ENCODE results near the gene PSTK. TPM values are rescaled to one million over a fixed set of nuclear protein-coding genes. Genes with fewer than 3 reads are reported as not detected.

The PSTK gene
- total RNA-seq, 2 donors from 2014 or later = 6.5 to 7.1 TPM

DNA sequence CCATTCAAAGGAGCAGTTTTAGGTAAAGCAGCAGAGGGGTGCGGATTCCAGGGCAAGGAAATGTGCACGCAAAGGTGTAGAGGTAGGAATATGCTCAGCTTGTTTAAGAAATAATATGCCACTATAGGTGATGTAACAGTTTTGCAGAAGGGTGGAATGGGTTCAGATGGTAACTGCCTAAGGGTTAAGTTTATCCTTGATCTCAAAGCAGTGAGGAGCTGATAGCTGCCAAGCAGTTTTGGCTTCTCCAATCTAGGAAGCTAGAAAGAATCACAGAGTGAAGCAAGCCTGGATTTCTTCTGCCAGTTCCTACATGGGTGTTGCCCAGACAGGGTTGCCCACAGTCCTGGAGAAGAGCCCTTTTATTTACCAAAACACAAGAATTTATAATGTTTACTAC lies 34.6 kb downstream of the PSTK start:
- Mint-ChIP-seq H3K4me3 (no peak overlapping the region), H3K9me3 (no peaks in the 10 kb centered on the region), H3K27me3 (ENCODE audit: low read depth) (no peaks in the 10 kb centered on the region), H3K36me3 (ENCODE audit: insufficient read depth in 2 of 2) (peaks cover 2 to 3% of the 10 kb centered on the region in 2 donors), H3K27ac (no peak overlapping the region), H3K4me1 (ENCODE audit: low read depth) (peaks cover 16% of the 10 kb centered on the region)
- ATAC-seq (replicated peaks in 1 of 2) (no peak), DNase-seq (no peak)

- H3K4me3 Mint-ChIP-seq = no peak overlapping the region
- H3K27ac Mint-ChIP-seq = no peak overlapping the region
- peaks cover 4% of the 10 kb centered on the region for H3K4me1 Mint-ChIP-seq (ENCODE audit: low read depth)
- no peaks in the 10 kb centered on the region for H3K9me3 Mint-ChIP-seq
- DNase-seq (no peak), ATAC-seq (replicated peaks in 1 of 2) (no peak)
- H3K36me3 Mint-ChIP-seq (ENCODE audit: insufficient read depth in 2 of 2) = peaks cover 2 to 3% of the 10 kb centered on the region in 2 donors
- H3K27me3 Mint-ChIP-seq (ENCODE audit: low read depth) = no peaks in the 10 kb centered on the region
Observed at GRCh38 chr10:123016228-123016627, 36.0 kb downstream of the PSTK start.

- Mint-ChIP-seq H3K36me3 (ENCODE audit: insufficient read depth in 2 of 2) (peaks cover under 1 to 2% of the 10 kb centered on the region in 2 donors), H3K27ac (no peak overlapping the region), H3K27me3 (ENCODE audit: low read depth) (no peaks in the 10 kb centered on the region), H3K4me1 (ENCODE audit: low read depth) (peaks cover 4% of the 10 kb centered on the region), H3K4me3 (no peak overlapping the region), H3K9me3 (no peaks in the 10 kb centered on the region)
- DNase-seq = no peak
- no peak for ATAC-seq (replicated peaks in 1 of 2)
Observed at GRCh38 chr10:123017421-123018165, 37.4 kb downstream of the PSTK start.

DNA sequence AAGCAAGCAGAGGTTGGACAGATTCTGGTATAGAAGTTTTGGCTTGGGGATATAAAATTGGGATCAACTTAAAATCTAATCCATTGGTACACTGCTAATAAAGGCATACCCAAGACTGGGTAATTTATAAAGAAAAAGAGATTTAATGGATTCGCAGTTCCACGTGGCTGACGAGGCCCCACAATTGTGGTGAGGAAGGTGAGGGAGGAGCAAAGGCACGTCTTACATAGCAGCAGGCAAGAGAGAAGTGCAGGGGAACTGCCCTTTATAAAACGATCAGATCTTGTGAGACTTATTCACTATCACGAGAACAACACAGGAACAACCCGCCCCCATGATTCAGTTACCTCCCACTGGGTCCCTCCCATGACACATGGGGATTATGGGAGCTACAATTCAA lies 38.3 kb downstream of the PSTK start:
- Mint-ChIP-seq H3K4me3 (no peak overlapping the region), H3K27me3 (ENCODE audit: low read depth) (no peaks in the 10 kb centered on the region), H3K4me1 (ENCODE audit: low read depth) (peaks cover 4% of the 10 kb centered on the region), H3K9me3 (no peaks in the 10 kb centered on the region), H3K36me3 (ENCODE audit: insufficient read depth in 2 of 2) (peaks cover 0 to 2% of the 10 kb centered on the region in 2 donors), H3K27ac (no peak overlapping the region)
- DNase-seq (no peak), ATAC-seq (replicated peaks in 1 of 2) (no peak)

DNA sequence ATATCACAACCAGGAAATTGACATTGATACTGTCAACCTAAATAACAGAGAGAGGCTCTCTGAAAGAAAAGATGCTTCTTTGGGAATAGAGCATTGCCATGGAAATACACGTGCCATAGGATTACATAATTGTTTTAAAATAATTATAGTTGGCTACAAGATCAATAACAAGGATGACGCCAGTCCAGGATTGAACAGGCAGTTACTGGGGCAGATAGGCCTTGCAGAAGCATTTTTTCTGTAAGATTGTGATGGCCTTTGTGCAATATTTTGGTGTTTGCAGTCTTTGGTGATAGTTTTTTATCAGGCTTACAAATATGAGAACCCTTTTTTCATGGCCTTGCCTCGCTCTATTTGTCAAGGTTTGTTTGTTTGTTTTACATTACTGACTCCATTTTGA lies 39.1 kb downstream of the PSTK start:
- Mint-ChIP-seq H3K36me3 (ENCODE audit: insufficient read depth in 2 of 2) (no peaks in the 10 kb centered on the region), H3K27ac (no peak overlapping the region), H3K9me3 (no peaks in the 10 kb centered on the region), H3K27me3 (ENCODE audit: low read depth) (no peaks in the 10 kb centered on the region), H3K4me3 (no peak overlapping the region), H3K4me1 (ENCODE audit: low read depth) (peaks cover 4% of the 10 kb centered on the region)
- DNase-seq = no peak
- ATAC-seq (replicated peaks in 1 of 2) = no peak

GRCh38 chr10:123019941-123020703 lies 39.9 kb downstream of the PSTK start:
- DNase-seq = no peak
- H3K27me3 Mint-ChIP-seq (ENCODE audit: low read depth) = no peaks in the 10 kb centered on the region
- H3K9me3 Mint-ChIP-seq = no peaks in the 10 kb centered on the region
- no peak for ATAC-seq (replicated peaks in 1 of 2)
- peaks cover 0 to 1% of the 10 kb centered on the region in 2 donors for H3K36me3 Mint-ChIP-seq (ENCODE audit: insufficient read depth in 2 of 2)
- peaks cover 3% of the 10 kb centered on the region for H3K4me1 Mint-ChIP-seq (ENCODE audit: low read depth)
- H3K4me3 Mint-ChIP-seq = no peak overlapping the region
- no peak overlapping the region for H3K27ac Mint-ChIP-seq

GRCh38 chr10:123021517-123021916 lies 41.3 kb downstream of the PSTK start:
- H3K4me3 Mint-ChIP-seq = no peak overlapping the region
- H3K4me1 Mint-ChIP-seq (ENCODE audit: low read depth) = no peaks in the 10 kb centered on the region
- H3K27ac Mint-ChIP-seq = no peak overlapping the region
- DNase-seq (no peak), ATAC-seq (replicated peaks in 1 of 2) (no peak)
- H3K27me3 Mint-ChIP-seq (ENCODE audit: low read depth) = no peaks in the 10 kb centered on the region
- H3K36me3 Mint-ChIP-seq (ENCODE audit: insufficient read depth in 2 of 2) = peaks cover 0 to 1% of the 10 kb centered on the region in 2 donors
- H3K9me3 Mint-ChIP-seq = no peaks in the 10 kb centered on the region

GRCh38 chr10:123024540-123024939 lies 44.3 kb downstream of the PSTK start:
- no peak overlapping the region for H3K4me3 Mint-ChIP-seq
- H3K36me3 Mint-ChIP-seq (ENCODE audit: insufficient read depth in 2 of 2) = peaks cover 0 to 1% of the 10 kb centered on the region in 2 donors

GRCh38 chr10:123026302-123026701 lies 46.1 kb downstream of the PSTK start:
- H3K4me1 Mint-ChIP-seq (ENCODE audit: low read depth) = no peaks in the 10 kb centered on the region

More at GRCh38 chr10:123024540-123024939, 44.3 kb downstream of the PSTK start:
- no peak overlapping the region for H3K27ac Mint-ChIP-seq
- no peaks in the 10 kb centered on the region for H3K9me3 Mint-ChIP-seq
- ATAC-seq (replicated peaks in 1 of 2) (no peak), DNase-seq (no peak)
- no peaks in the 10 kb centered on the region for H3K27me3 Mint-ChIP-seq (ENCODE audit: low read depth)
- H3K4me1 Mint-ChIP-seq (ENCODE audit: low read depth) = no peaks in the 10 kb centered on the region

GRCh38 chr10:123027861-123028260 lies 47.7 kb downstream of the PSTK start:
- H3K27me3 Mint-ChIP-seq (ENCODE audit: low read depth) = no peaks in the 10 kb centered on the region
- H3K9me3 Mint-ChIP-seq = no peaks in the 10 kb centered on the region
- H3K36me3 Mint-ChIP-seq (ENCODE audit: insufficient read depth in 2 of 2) = peaks cover 0 to 1% of the 10 kb centered on the region in 2 donors
- ATAC-seq (replicated peaks in 1 of 2) (no peak), DNase-seq (no peak)
- H3K4me1 Mint-ChIP-seq (ENCODE audit: low read depth) = no peaks in the 10 kb centered on the region
- no peak overlapping the region for H3K4me3 Mint-ChIP-seq
- H3K27ac Mint-ChIP-seq = no peak overlapping the region

More at GRCh38 chr10:123026302-123026701, 46.1 kb downstream of the PSTK start:
- Mint-ChIP-seq H3K27ac (no peak overlapping the region), H3K9me3 (no peaks in the 10 kb centered on the region), H3K4me3 (no peak overlapping the region), H3K36me3 (ENCODE audit: insufficient read depth in 2 of 2) (peaks cover 0 to 1% of the 10 kb centered on the region in 2 donors), H3K27me3 (ENCODE audit: low read depth) (no peaks in the 10 kb centered on the region)
- DNase-seq (no peak), ATAC-seq (replicated peaks in 1 of 2) (no peak)

- no peaks in the 10 kb centered on the region for H3K9me3 Mint-ChIP-seq
- DNase-seq = no peak
- no peaks in the 10 kb centered on the region for H3K4me1 Mint-ChIP-seq (ENCODE audit: low read depth)
- no peaks in the 10 kb centered on the region for H3K27me3 Mint-ChIP-seq (ENCODE audit: low read depth)
- no peak for ATAC-seq (replicated peaks in 1 of 2)
- no peak overlapping the region for H3K4me3 Mint-ChIP-seq
- H3K27ac Mint-ChIP-seq = no peak overlapping the region
- H3K36me3 Mint-ChIP-seq (ENCODE audit: insufficient read depth in 2 of 2) = peaks cover 2 to 3% of the 10 kb centered on the region in 2 donors
Observed at GRCh38 chr10:123031124-123031523, 50.9 kb downstream of the PSTK start.

- no peak overlapping the region for H3K27ac Mint-ChIP-seq
- ATAC-seq (replicated peaks in 1 of 2) = no peak
- peaks cover 2 to 5% of the 10 kb centered on the region in 2 donors for H3K36me3 Mint-ChIP-seq (ENCODE audit: insufficient read depth in 2 of 2)
- no peak overlapping the region for H3K4me3 Mint-ChIP-seq
- peaks cover 6% of the 10 kb centered on the region for H3K4me1 Mint-ChIP-seq (ENCODE audit: low read depth)
- H3K27me3 Mint-ChIP-seq (ENCODE audit: low read depth) = no peaks in the 10 kb centered on the region
- no peak for DNase-seq
- no peaks in the 10 kb centered on the region for H3K9me3 Mint-ChIP-seq
Observed at GRCh38 chr10:123034332-123034731, 54.1 kb downstream of the PSTK start.

- Mint-ChIP-seq H3K4me1 (ENCODE audit: low read depth) (peaks cover 6% of the 10 kb centered on the region), H3K36me3 (ENCODE audit: insufficient read depth in 2 of 2) (peaks cover 2 to 5% of the 10 kb centered on the region in 2 donors)
Observed at GRCh38 chr10:123035467-123036086, 55.4 kb downstream of the PSTK start.

More at GRCh38 chr10:123035467-123036086, 55.4 kb downstream of the PSTK start:
- ATAC-seq (replicated peaks in 1 of 2) = no peak
- DNase-seq = no peak
- Mint-ChIP-seq H3K27me3 (ENCODE audit: low read depth) (no peaks in the 10 kb centered on the region), H3K4me3 (no peak overlapping the region), H3K27ac (no peak overlapping the region), H3K9me3 (no peaks in the 10 kb centered on the region)

Data from activated T-cell treated with anti-CD3 and anti-CD28 coated beads, Interleukin-2, amount 50 U/mL, for 72 hours (primary cell).